ENCODE measurements around the gene SLFN12L. TPM values are rescaled to one million over a fixed set of nuclear protein-coding genes. Genes with fewer than 3 reads are reported as not detected.

Gene SLFN12L
- total RNA-seq, 1 experiment from 2014 or later = not detected

GRCh38 chr17:35515027-35515426 is 22.5 kb downstream of the SLFN12L start:
- Mint-ChIP-seq H3K9me3 (peaks cover 0 to 3% of the 10 kb centered on the region in 2 experiments; a peak in 1 of 5 replicates), H3K27me3 (ENCODE audit: low read depth) (peaks cover 51% of the 10 kb centered on the region), H3K36me3 (ENCODE audit: insufficient read depth in 1 of 3, low read depth in 3 of 3) (no peaks in the 10 kb centered on the region), H3K27ac (no peak overlapping the region), H3K4me3 (no peak overlapping the region), H3K4me1 (no peaks in the 10 kb centered on the region)
- Histone ChIP-seq H2BK120ac (ENCODE audit: low read depth, low read length, poor library complexity, severe bottlenecking) (no peak overlapping the region), H4K20me1 (ENCODE audit: control insufficient read depth, insufficient read depth, insufficient read length) (no peaks in the 10 kb centered on the region), H4K5ac (ENCODE audit: insufficient read length, low read depth, low read length) (no peak overlapping the region), H3K9me3 (ENCODE audit: control insufficient read depth, low read depth, low read length) (no peaks in the 10 kb centered on the region), H4K91ac (ENCODE audit: insufficient read length, low read depth, low read length) (no peak overlapping the region), H3K4me1 (ENCODE audit: insufficient read depth, low read length) (no peaks in the 10 kb centered on the region), H3K18ac (ENCODE audit: insufficient read length, low read depth, low read length) (no peak overlapping the region), H2BK5ac (ENCODE audit: insufficient read length, low read length) (no peak overlapping the region), H3K9ac (ENCODE audit: extremely low read depth, insufficient read length, low read length) (no peak overlapping the region), H3K23ac (ENCODE audit: insufficient read length, low read depth, low read length) (no peak overlapping the region), H2AFZ (ENCODE audit: low read length) (no peak overlapping the region), H3K27ac (ENCODE audit: insufficient read length, low read depth, low read length) (no peak overlapping the region), H3T11ph (ENCODE audit: low read length) (no peak overlapping the region), H3K79me2 (ENCODE audit: insufficient read depth, low read length) (no peaks in the 10 kb centered on the region), H4K8ac (replicated peaks; ENCODE audit: insufficient read length, low read depth, low read length) (no peak overlapping the region), H3K4me2 (ENCODE audit: insufficient read depth, insufficient read length, low read length) (no peak overlapping the region), H2BK20ac (ENCODE audit: low read depth, low read length, poor library complexity, severe bottlenecking) (no peak overlapping the region), H2BK15ac (ENCODE audit: low read depth, low read length) (no peak overlapping the region), H3K4ac (ENCODE audit: low read depth, low read length) (no peak overlapping the region), H3K14ac (ENCODE audit: insufficient read depth, low read length) (no peak overlapping the region), H2AK5ac (ENCODE audit: insufficient read length, low read length) (no peak overlapping the region), H2BK12ac (ENCODE audit: insufficient read length, low read depth, low read length) (no peak overlapping the region), H3K27me3 (ENCODE audit: insufficient read depth, low read length) (no peaks in the 10 kb centered on the region), H3K56ac (ENCODE audit: insufficient read length, low read depth, low read length) (no peak overlapping the region), H3K79me1 (ENCODE audit: insufficient read depth, low read depth, low read length, poor library complexity, severe bottlenecking) (no peaks in the 10 kb centered on the region), H3K23me2 (ENCODE audit: insufficient read length, low read depth, low read length, poor library complexity, severe bottlenecking) (no peaks in the 10 kb centered on the region)
- DNase-seq = no peak
- WGBS (ENCODE audit: extremely low coverage, insufficient read length, low lambda C conversion rate) = no CpG with 5 or more reads among the region's 21 CpGs
- no peak for TF ChIP-seq CTCF (conservative IDR thresholded peaks at IDR 0.05)
